T follicular helper cell (primary cell): ENCODE measurements around the gene BHLHE41.

Experiments used
- DNase-seq: peaks from one replicate; pipeline ENCODE4 v3.0.0-alpha.2; 2020; ENCODE audit warnings: low read depth

BHLHE41 gene

GRCh38 chr12:26077915-26078702 is 46.7 kb downstream of the BHLHE41 start:
- DNase-seq = no peak
